Measurements from ENCODE around the gene CDH23.

CDH23 gene

GRCh38 chr10:71610651-71611050 lies 213.9 kb downstream of the CDH23 start:
- no peak for DNase-seq

- DNase-seq, result no peak
Observed at GRCh38 chr10:71611131-71611530, 214.4 kb downstream of the CDH23 start.

GRCh38 chr10:71611709-71612422 lies 215.1 kb downstream of the CDH23 start:
- no peak for DNase-seq

GRCh38 chr10:71613261-71613777 lies 216.6 kb downstream of the CDH23 start:
- no peak for DNase-seq

GRCh38 chr10:71613877-71614276 lies 217.2 kb downstream of the CDH23 start:
- no peak for DNase-seq

GRCh38 chr10:71614946-71615345 lies 218.2 kb downstream of the CDH23 start:
- DNase-seq, result no peak

GRCh38 chr10:71615538-71616329 lies 219.0 kb downstream of the CDH23 start:
- no peak for DNase-seq

GRCh38 chr10:71616817-71617654 lies 220.3 kb downstream of the CDH23 start:
- DNase-seq, result no peak

GRCh38 chr10:71618176-71618575 lies 221.5 kb downstream of the CDH23 start:
- no peak for DNase-seq

- no peak for DNase-seq
Observed at GRCh38 chr10:71618598-71618997, 221.9 kb downstream of the CDH23 start.

- no peak for DNase-seq
Observed at GRCh38 chr10:71620642-71621041, 223.9 kb downstream of the CDH23 start.

GRCh38 chr10:71621231-71622153 lies 224.8 kb downstream of the CDH23 start:
- no peak for DNase-seq

- DNase-seq, result no peak
Observed at GRCh38 chr10:71622154-71622526, 225.4 kb downstream of the CDH23 start.

GRCh38 chr10:71622616-71623015 lies 225.9 kb downstream of the CDH23 start:
- DNase-seq, result no peak

- DNase-seq, result peak; percentile 81 to 83
Observed at GRCh38 chr10:71623098-71623985, 226.6 kb downstream of the CDH23 start.

GRCh38 chr10:71623986-71624291 lies 227.2 kb downstream of the CDH23 start:
- no peak for DNase-seq

GRCh38 chr10:71625445-71626175 lies 228.9 kb downstream of the CDH23 start:
- no peak for DNase-seq

- no peak for DNase-seq
Observed at GRCh38 chr10:71627230-71627939, 230.7 kb downstream of the CDH23 start.

GRCh38 chr10:71627956-71628355 lies 231.2 kb downstream of the CDH23 start:
- DNase-seq, result no peak

GRCh38 chr10:71629131-71629530 lies 232.4 kb downstream of the CDH23 start:
- no peak for DNase-seq
